Upper lobe of left lung (tissue), 6 donors: Measurements from ENCODE around the gene CUBN. TPM values are rescaled to one million over a fixed set of nuclear protein-coding genes. Genes with fewer than 3 reads are reported as not detected.

Experiments
- ATAC-seq, 2 donors: fragments of 200-7000 bp; cut with Tn5 transposase; one replicate each; pipeline ENCODE4 v1.9.1; 2022; ENCODE audit warnings: mild to moderate bottlenecking in 2 of 2, moderate library complexity in 2 of 2; ENCODE audit not compliant: low FRiP score in 2 of 2
- DNase-seq, 2 donors: peaks; one replicate each; pipeline ENCODE4 v3.0.0-alpha.2; 2019 to 2020
- H3K27ac ChIP-seq, 4 donors: fragments of 200-600 bp; sonication (generic); one replicate each; pipeline ENCODE4 v1.5.1; 2016 to 2019
- H3K27me3 ChIP-seq, 4 donors: fragments of 200-600 bp; sonication (generic); one replicate each; pipeline ENCODE4 v1.5.1; 2017 to 2019
- H3K36me3 ChIP-seq, 4 donors: fragments of 200-600 bp; sonication (generic); one replicate each; pipeline ENCODE4 v1.5.1; 2016 to 2019
- H3K4me1 ChIP-seq, 4 donors: fragments of 200-600 bp; sonication (generic); one replicate each; pipeline ENCODE4 v1.5.1; 2018 to 2019
- H3K4me3 ChIP-seq, 4 donors: fragments of 200-600 bp; sonication (generic); one replicate each; pipeline ENCODE4 v1.5.1; 2017 to 2019; ENCODE audit warnings: mild to moderate bottlenecking in 2 of 4, moderate library complexity in 1 of 4
- H3K9me3 ChIP-seq, 4 donors: fragments of 200-600 bp; sonication (generic); one replicate each; pipeline ENCODE4 v1.5.1; 2018 to 2019
- CTCF ChIP-seq, 6 experiments: fragments of 450-650 bp in 4 of 6; fragments of 200-600 bp in 2 of 6; sonication (generic) in 2 of 6; IDR thresholded peaks; one replicate each; pipeline ENCODE4 v1.5.1; 2016 to 2019; ENCODE audit warnings: antibody characterized with exemption in 6 of 6
- EP300 ChIP-seq, 4 donors: sonication (generic); formaldehyde crosslinking; IDR thresholded peaks; one replicate each; pipeline ENCODE4 v1.5.1; 2017; ENCODE audit warnings: antibody characterized with exemption in 4 of 4, control low read depth in 2 of 4
- POLR2A ChIP-seq, 4 donors: fragments of 450-650 bp; IDR thresholded peaks; one replicate each; pipeline ENCODE4 v1.5.1; 2016 to 2017; ENCODE audit warnings: antibody characterized with exemption in 4 of 4, mild to moderate bottlenecking in 2 of 4
- POLR2AphosphoS5 ChIP-seq, 2 donors: sonication (generic); formaldehyde crosslinking; IDR thresholded peaks; one replicate each; pipeline ENCODE4 v1.5.1; 2017; ENCODE audit warnings: antibody characterized with exemption in 2 of 2
- WGBS, 2 donors: methylation state at CpG; one replicate each; pipeline ENCODE4 v1.1.5; 2017 to 2018; 5-methylcytosine and 5-hydroxymethylcytosine counted together
- total RNA-seq, 6 donors: library from RNA; depleted of rRNA in 4 of 6; stranded (reverse); fragments of >200 nt in 4 of 6; gene quantifications; one replicate each; pipeline versions ENCODE4 v1.1.0 to v1.2.1, GENCODE V29; 2016 to 2021
- donor health status: DM: no; HTN: no; CAD: no; lungs with moderate emphysema.
- donor health status: DM: no; HTN: yes; CAD: no; lungs with severe emphysema.

The CUBN gene
- total RNA-seq, 6 donors from 2014 or later: 1.0 to 9.4 (median 5.3) TPM

GRCh38 chr10:17153321-17153720 is 23.7 kb upstream of the CUBN start:
- Histone ChIP-seq H3K36me3 (no peaks in the 10 kb centered on the region), H3K9me3 (no peaks in the 10 kb centered on the region), H3K27me3 (no peaks in the 10 kb centered on the region), H3K27ac (no peak overlapping the region), H3K4me1 (no peaks in the 10 kb centered on the region), H3K4me3 (no peak overlapping the region)
- WGBS, 2 donors: 87 to 94% methylated on average over 5 of the region's 5 CpGs
- no peak for DNase-seq
- no peak for TF ChIP-seq POLR2AphosphoS5 (IDR thresholded peaks at IDR 0.05)
- no peak for TF ChIP-seq CTCF (IDR thresholded peaks at IDR 0.05)
- no peak for TF ChIP-seq POLR2A (IDR thresholded peaks at IDR 0.05)
- no peak for TF ChIP-seq EP300 (IDR thresholded peaks at IDR 0.05)
- ATAC-seq: no peak

GRCh38 chr10:17151716-17152115 is 22.1 kb upstream of the CUBN start:
- ATAC-seq: no peak
- H3K4me1 ChIP-seq: no peaks in the 10 kb centered on the region
- no peak overlapping the region for H3K4me3 ChIP-seq
- 50 to 65% methylated on average over 1 of the region's 1 CpG for WGBS, 2 donors
- H3K27ac ChIP-seq: no peak overlapping the region
- no peaks in the 10 kb centered on the region for H3K27me3 ChIP-seq
- TF ChIP-seq POLR2A (IDR thresholded peaks at IDR 0.05) (no peak), EP300 (IDR thresholded peaks at IDR 0.05) (no peak), POLR2AphosphoS5 (IDR thresholded peaks at IDR 0.05) (no peak), CTCF (IDR thresholded peaks at IDR 0.05) (no peak)
- no peaks in the 10 kb centered on the region for H3K36me3 ChIP-seq
- H3K9me3 ChIP-seq: no peaks in the 10 kb centered on the region
- DNase-seq: no peak

- no peak for TF ChIP-seq POLR2A (IDR thresholded peaks at IDR 0.05)
- TF ChIP-seq EP300 (IDR thresholded peaks at IDR 0.05): no peak
- no peak for TF ChIP-seq CTCF (IDR thresholded peaks at IDR 0.05)
- TF ChIP-seq POLR2AphosphoS5 (IDR thresholded peaks at IDR 0.05): no peak
- H3K9me3 ChIP-seq: no peaks in the 10 kb centered on the region
- no peak overlapping the region for H3K27ac ChIP-seq
- H3K4me1 ChIP-seq: no peaks in the 10 kb centered on the region
- no peaks in the 10 kb centered on the region for H3K27me3 ChIP-seq
- ATAC-seq (no peak), DNase-seq (no peak)
- no peak overlapping the region for H3K4me3 ChIP-seq
- H3K36me3 ChIP-seq: no peaks in the 10 kb centered on the region
- WGBS, 2 donors: 77 to 94% methylated on average over 5 of the region's 5 CpGs
These were observed 18.4 kb upstream of the CUBN start for GRCh38 chr10:17147884-17148489.

GRCh38 chr10:17146892-17147291 is 17.3 kb upstream of the CUBN start:
- ATAC-seq (no peak), DNase-seq (no peak)
- Histone ChIP-seq H3K36me3 (no peaks in the 10 kb centered on the region), H3K27me3 (no peaks in the 10 kb centered on the region), H3K27ac (no peak overlapping the region), H3K4me3 (no peak overlapping the region), H3K9me3 (no peaks in the 10 kb centered on the region), H3K4me1 (no peaks in the 10 kb centered on the region)
- WGBS, 2 donors: 87 to 92% methylated on average over 3 of the region's 3 CpGs
- TF ChIP-seq EP300 (IDR thresholded peaks at IDR 0.05) (no peak), POLR2A (IDR thresholded peaks at IDR 0.05) (no peak), POLR2AphosphoS5 (IDR thresholded peaks at IDR 0.05) (no peak), CTCF (IDR thresholded peaks at IDR 0.05) (no peak)

GRCh38 chr10:17145239-17145638 is 15.6 kb upstream of the CUBN start:
- ATAC-seq (no peak), DNase-seq (no peak)
- Histone ChIP-seq H3K27me3 (no peaks in the 10 kb centered on the region), H3K27ac (no peak overlapping the region), H3K4me1 (no peaks in the 10 kb centered on the region), H3K4me3 (no peak overlapping the region), H3K36me3 (no peaks in the 10 kb centered on the region), H3K9me3 (no peaks in the 10 kb centered on the region)
- TF ChIP-seq POLR2A (IDR thresholded peaks at IDR 0.05): no peak
- TF ChIP-seq EP300 (IDR thresholded peaks at IDR 0.05): no peak
- TF ChIP-seq CTCF (IDR thresholded peaks at IDR 0.05): no peak
- TF ChIP-seq POLR2AphosphoS5 (IDR thresholded peaks at IDR 0.05): no peak
- WGBS, 2 donors: 100% methylated on average over 1 of the region's 1 CpG
